ENCODE measurements around the gene PIGW.

The PIGW gene

GRCh38 chr17:36515837-36516236 is 18.9 kb upstream of the PIGW start:
- Histone ChIP-seq H3K9me3 (no peaks in the 10 kb centered on the region), H3K27ac (no peak overlapping the region), H3K4me1 (ENCODE audit: control insufficient read depth in 1 of 2, insufficient read depth in 1 of 2, low read depth in 1 of 2, low read length in 1 of 2) (no peaks in the 10 kb centered on the region), H3K36me3 (peaks cover 44% of the 10 kb centered on the region), H3K27me3 (no peaks in the 10 kb centered on the region), H3K4me3 (ENCODE audit: low read depth in 1 of 2, low read length in 1 of 2) (no peak overlapping the region)
- no peak for TF ChIP-seq CTCF (IDR thresholded peaks at IDR 0.05)

GRCh38 chr17:36523113-36523512 is 11.7 kb upstream of the PIGW start:
- Histone ChIP-seq H3K4me3 (ENCODE audit: low read depth in 1 of 2, low read length in 1 of 2) (no peak overlapping the region), H3K4me1 (ENCODE audit: control insufficient read depth in 1 of 2, insufficient read depth in 1 of 2, low read depth in 1 of 2, low read length in 1 of 2) (peaks cover 6 to 7% of the 10 kb centered on the region in 2 experiments), H3K9me3 (no peaks in the 10 kb centered on the region), H3K36me3 (peaks cover 38% of the 10 kb centered on the region), H3K27ac (no peak overlapping the region), H3K27me3 (no peaks in the 10 kb centered on the region)
- TF ChIP-seq CTCF (IDR thresholded peaks at IDR 0.05), result no peak

GRCh38 chr17:36524428-36524876 is 10.3 kb upstream of the PIGW start:
- H3K4me1 ChIP-seq (ENCODE audit: control insufficient read depth in 1 of 2, insufficient read depth in 1 of 2, low read depth in 1 of 2, low read length in 1 of 2), result peaks cover 6 to 7% of the 10 kb centered on the region in 2 experiments
- H3K9me3 ChIP-seq, result no peaks in the 10 kb centered on the region
- no peak overlapping the region for H3K4me3 ChIP-seq (ENCODE audit: low read depth in 1 of 2, low read length in 1 of 2)
- H3K36me3 ChIP-seq, result peaks cover 38% of the 10 kb centered on the region
- no peaks in the 10 kb centered on the region for H3K27me3 ChIP-seq
- TF ChIP-seq CTCF (IDR thresholded peaks at IDR 0.05), result no peak
- no peak overlapping the region for H3K27ac ChIP-seq

- H3K27ac ChIP-seq, result no peak overlapping the region
- H3K4me3 ChIP-seq (ENCODE audit: low read depth in 1 of 2, low read length in 1 of 2), result no peak overlapping the region
- H3K36me3 ChIP-seq, result peaks cover 38% of the 10 kb centered on the region
- no peak for TF ChIP-seq CTCF (IDR thresholded peaks at IDR 0.05)
- peaks cover 6 to 7% of the 10 kb centered on the region in 2 experiments for H3K4me1 ChIP-seq (ENCODE audit: control insufficient read depth in 1 of 2, insufficient read depth in 1 of 2, low read depth in 1 of 2, low read length in 1 of 2)
- H3K27me3 ChIP-seq, result no peaks in the 10 kb centered on the region
- H3K9me3 ChIP-seq, result no peaks in the 10 kb centered on the region
Observed at GRCh38 chr17:36525113-36525512, 9.7 kb upstream of the PIGW start.

- TF ChIP-seq CTCF (IDR thresholded peaks at IDR 0.05), result no peak
- H3K27ac ChIP-seq, result no peak overlapping the region
Observed at GRCh38 chr17:36525888-36526287, 8.9 kb upstream of the PIGW start.

More at GRCh38 chr17:36525888-36526287, 8.9 kb upstream of the PIGW start:
- Histone ChIP-seq H3K27me3 (no peaks in the 10 kb centered on the region), H3K9me3 (no peaks in the 10 kb centered on the region), H3K36me3 (peaks cover 35% of the 10 kb centered on the region), H3K4me3 (ENCODE audit: low read depth in 1 of 2, low read length in 1 of 2) (no peak overlapping the region), H3K4me1 (ENCODE audit: control insufficient read depth in 1 of 2, insufficient read depth in 1 of 2, low read depth in 1 of 2, low read length in 1 of 2) (peaks cover 6 to 7% of the 10 kb centered on the region in 2 experiments)

Measured in neutrophil (primary cell).